K562 (cell line): Measurements from ENCODE around the gene MICAL2.

Experiments used
- CBX2 ChIP-seq: fragments of 200-600 bp; sonication (generic); IDR thresholded peaks from one replicate; pipeline ENCODE4 v1.6.1; 2012; ENCODE audit warnings: mild to moderate bottlenecking, low read length, inconsistent platforms; ENCODE audit not compliant: insufficient read depth, poor library complexity, severe bottlenecking
- HOMEZ ChIP-seq: fragments of 250-450 bp; sonication (Bioruptor Pico); IDR thresholded peaks from 2 replicates; pipeline ENCODE4 v1.4.0; 2020; ENCODE audit warnings: mild to moderate bottlenecking, moderate library complexity
- PRDM10 ChIP-seq: fragments of 450-650 bp; IDR thresholded peaks from 2 replicates; pipeline ENCODE4 v1.6.1; 2018; ENCODE audit not compliant: partially characterized antibody
- THRA ChIP-seq: fragments of 450-650 bp; IDR thresholded peaks from 2 replicates; pipeline ENCODE4 v1.6.1; 2017; ENCODE audit warnings: mild to moderate bottlenecking, moderate library complexity
- TSHZ1 ChIP-seq: fragments of 250-450 bp; sonication (Bioruptor Pico); IDR thresholded peaks from 2 replicates; pipeline ENCODE4 v1.4.0; 2020; ENCODE audit warnings: mild to moderate bottlenecking, moderate library complexity

GRCh38 chr11:12196308-12196707 is 85.9 kb downstream of the MICAL2 start:
- TF ChIP-seq THRA, result no peak
- TF ChIP-seq TSHZ1 (CRISPR knock-in tag), result no peak
- no peak for TF ChIP-seq HOMEZ (CRISPR knock-in tag)
- TF ChIP-seq CBX2, result no peak
- no peak for TF ChIP-seq PRDM10
